ENCODE results near the gene CABP2. TPM values are rescaled to one million over a fixed set of nuclear protein-coding genes. Genes with fewer than 3 reads are reported as not detected.
A peak's percentile ranks its signal among the peaks of the same experiment; 100 is the strongest.

CABP2 gene
- total RNA-seq, 2 donors from 2014 or later = not detected

- Histone ChIP-seq H3K9me3 (no peaks in the 10 kb centered on the region), H3K4me3 (no peak overlapping the region), H3K27me3 (no peaks in the 10 kb centered on the region), H3K27ac (no peak overlapping the region), H3K9ac (ENCODE audit: low read depth in 2 of 2, low read length in 2 of 2) (no peak overlapping the region), H3K36me3 (peaks cover 9% of the 10 kb centered on the region), H3K4me1 (no peaks in the 10 kb centered on the region)
- intact Hi-C loops (cut with DNase I) = no loop called here
- DNase-seq = no peak
- no peak for TF ChIP-seq CTCF (IDR thresholded peaks at IDR 0.05)
Measured at GRCh38 chr11:67492801-67493547, 30.3 kb downstream of the CABP2 start.

- no peak for DNase-seq
- no peak for TF ChIP-seq CTCF (IDR thresholded peaks at IDR 0.05)
- intact Hi-C loops (cut with DNase I) = no loop called here
Measured at GRCh38 chr11:67492069-67492727, 31.0 kb downstream of the CABP2 start.

GRCh38 chr11:67491276-67492068 is 31.8 kb downstream of the CABP2 start:
- Histone ChIP-seq H3K4me3 (no peak overlapping the region), H3K9me3 (no peaks in the 10 kb centered on the region), H3K4me1 (no peaks in the 10 kb centered on the region), H3K27me3 (no peaks in the 10 kb centered on the region), H3K36me3 (peaks cover 13% of the 10 kb centered on the region), H3K9ac (ENCODE audit: low read depth in 2 of 2, low read length in 2 of 2) (no peak overlapping the region), H3K27ac (no peak overlapping the region)
- DNase-seq = no peak
- intact Hi-C loops (cut with DNase I) = no loop called here
- TF ChIP-seq CTCF (IDR thresholded peaks at IDR 0.05) = no peak

More at GRCh38 chr11:67492069-67492727, 31.0 kb downstream of the CABP2 start:
- no peaks in the 10 kb centered on the region for H3K9me3 ChIP-seq
- no peak overlapping the region for H3K4me3 ChIP-seq
- peaks cover 13% of the 10 kb centered on the region for H3K36me3 ChIP-seq
- no peak overlapping the region for H3K27ac ChIP-seq
- H3K9ac ChIP-seq (ENCODE audit: low read depth in 2 of 2, low read length in 2 of 2) = no peak overlapping the region
- no peaks in the 10 kb centered on the region for H3K27me3 ChIP-seq
- no peaks in the 10 kb centered on the region for H3K4me1 ChIP-seq

- no peak for TF ChIP-seq CTCF (IDR thresholded peaks at IDR 0.05)
- DNase-seq = no peak
- no peaks in the 10 kb centered on the region for H3K9me3 ChIP-seq
- H3K36me3 ChIP-seq = peaks cover 13% of the 10 kb centered on the region
- intact Hi-C loops (cut with DNase I) = no loop called here
- no peak overlapping the region for H3K27ac ChIP-seq
- no peaks in the 10 kb centered on the region for H3K4me1 ChIP-seq
- no peak overlapping the region for H3K9ac ChIP-seq (ENCODE audit: low read depth in 2 of 2, low read length in 2 of 2)
- H3K27me3 ChIP-seq = no peaks in the 10 kb centered on the region
- H3K4me3 ChIP-seq = no peak overlapping the region
Measured at GRCh38 chr11:67490727-67491065, 32.5 kb downstream of the CABP2 start.

GRCh38 chr11:67489885-67490726 is 33.1 kb downstream of the CABP2 start:
- intact Hi-C loops (cut with DNase I) = no loop called here

More at GRCh38 chr11:67489885-67490726, 33.1 kb downstream of the CABP2 start:
- H3K9ac ChIP-seq (ENCODE audit: low read depth in 2 of 2, low read length in 2 of 2) = peak overlapping the region in 1 of 2 donors; percentile 59
- H3K4me1 ChIP-seq = no peaks in the 10 kb centered on the region
- no peak for DNase-seq
- TF ChIP-seq CTCF (IDR thresholded peaks at IDR 0.05) = no peak
- peaks cover 13% of the 10 kb centered on the region for H3K36me3 ChIP-seq
- no peak overlapping the region for H3K4me3 ChIP-seq
- H3K27me3 ChIP-seq = no peaks in the 10 kb centered on the region
- no peaks in the 10 kb centered on the region for H3K9me3 ChIP-seq
- no peak overlapping the region for H3K27ac ChIP-seq
